GM20000 (cell line): ENCODE data around the gene RCAN2.

Source experiments
- DNase-seq: peaks from one replicate; pipeline ENCODE4 v3.0.0; 2012; ENCODE audit warnings: low spot score
- CTCF ChIP-seq: IDR thresholded peaks from 2 replicates; pipeline ENCODE4 v1.5.1; 2012; ENCODE audit warnings: mild to moderate bottlenecking, control low read depth; ENCODE audit errors: extremely low read depth, missing control alignments

RCAN2 gene

GRCh38 chr6:46233129-46233528 lies 258.1 kb downstream of the RCAN2 start:
- no peak for DNase-seq
- no peak for TF ChIP-seq CTCF

- no peak for TF ChIP-seq CTCF
- no peak for DNase-seq
Measured at GRCh38 chr6:46222286-46222685, 269.0 kb downstream of the RCAN2 start.

GRCh38 chr6:46221222-46221793 lies 269.9 kb downstream of the RCAN2 start:
- peak; percentile 53 for DNase-seq
- peak; percentile 56 for TF ChIP-seq CTCF

- no peak for TF ChIP-seq CTCF
- peak; percentile 49 for DNase-seq
Measured at GRCh38 chr6:46220352-46221221, 270.7 kb downstream of the RCAN2 start.

- DNase-seq: no peak
- TF ChIP-seq CTCF: no peak
Measured at GRCh38 chr6:46219661-46220060, 271.6 kb downstream of the RCAN2 start.

GRCh38 chr6:46218457-46218856 lies 272.8 kb downstream of the RCAN2 start:
- no peak for TF ChIP-seq CTCF
- no peak for DNase-seq

GRCh38 chr6:46217671-46218131 lies 273.5 kb downstream of the RCAN2 start:
- peak; percentile 55 for DNase-seq
- TF ChIP-seq CTCF: no peak
